Measurements from ENCODE around the gene LRRC37A3.
"Not testable (repeated sequence)": the region's sequence is repeated elsewhere in the genome, so short reads cannot be mapped to it uniquely, and the experiment has no call there.

LRRC37A3 gene

DNA sequence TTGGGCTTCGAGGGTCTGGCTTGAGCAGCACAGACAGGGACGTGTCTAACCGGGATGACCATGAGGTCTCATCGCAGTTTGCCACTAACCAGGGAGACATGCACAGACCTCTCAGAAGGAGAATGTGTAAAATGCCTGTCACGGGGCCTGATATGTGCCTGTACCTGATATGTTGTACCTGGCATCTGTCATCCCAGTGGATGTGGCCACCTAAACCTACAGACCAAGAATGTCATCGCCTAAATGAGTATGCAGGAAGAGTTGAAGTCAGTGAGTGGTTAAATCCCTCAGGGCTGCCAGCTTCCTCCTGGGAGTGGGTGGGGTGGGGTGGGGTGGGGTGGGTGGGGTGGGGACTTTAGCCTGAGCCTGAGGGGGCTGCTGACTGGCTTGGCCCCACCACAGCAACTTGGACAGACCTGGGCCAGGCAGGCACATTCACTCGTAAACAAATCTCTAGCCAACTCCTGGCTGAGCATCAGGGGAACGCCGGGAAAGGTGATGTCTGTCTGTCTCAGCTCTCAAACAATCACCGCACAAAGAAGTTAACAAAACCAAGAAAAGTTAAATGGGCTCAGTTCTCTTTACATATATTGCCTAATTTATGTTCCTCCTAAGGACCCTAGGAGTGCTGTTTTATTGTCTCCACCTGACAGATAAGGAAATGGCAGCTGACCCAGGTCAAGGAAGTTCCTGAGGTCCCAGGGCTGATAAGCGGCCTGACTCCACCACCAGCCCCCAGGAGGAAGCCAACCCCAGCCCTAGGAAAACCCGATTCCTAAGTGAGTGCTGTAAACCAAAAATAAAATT is 89.3 kb downstream of the LRRC37A3 start:
- DNase-seq, result not testable (repeated sequence)

- DNase-seq, result not testable (repeated sequence)
These were observed 90.2 kb downstream of the LRRC37A3 start for GRCh38 chr17:64829068-64829467.

- DNase-seq, result not testable (repeated sequence)
These were observed 100.4 kb downstream of the LRRC37A3 start for GRCh38 chr17:64818904-64819303.

- DNase-seq, result not testable (repeated sequence)
These were observed 103.5 kb downstream of the LRRC37A3 start for GRCh38 chr17:64815833-64816198.

DNA sequence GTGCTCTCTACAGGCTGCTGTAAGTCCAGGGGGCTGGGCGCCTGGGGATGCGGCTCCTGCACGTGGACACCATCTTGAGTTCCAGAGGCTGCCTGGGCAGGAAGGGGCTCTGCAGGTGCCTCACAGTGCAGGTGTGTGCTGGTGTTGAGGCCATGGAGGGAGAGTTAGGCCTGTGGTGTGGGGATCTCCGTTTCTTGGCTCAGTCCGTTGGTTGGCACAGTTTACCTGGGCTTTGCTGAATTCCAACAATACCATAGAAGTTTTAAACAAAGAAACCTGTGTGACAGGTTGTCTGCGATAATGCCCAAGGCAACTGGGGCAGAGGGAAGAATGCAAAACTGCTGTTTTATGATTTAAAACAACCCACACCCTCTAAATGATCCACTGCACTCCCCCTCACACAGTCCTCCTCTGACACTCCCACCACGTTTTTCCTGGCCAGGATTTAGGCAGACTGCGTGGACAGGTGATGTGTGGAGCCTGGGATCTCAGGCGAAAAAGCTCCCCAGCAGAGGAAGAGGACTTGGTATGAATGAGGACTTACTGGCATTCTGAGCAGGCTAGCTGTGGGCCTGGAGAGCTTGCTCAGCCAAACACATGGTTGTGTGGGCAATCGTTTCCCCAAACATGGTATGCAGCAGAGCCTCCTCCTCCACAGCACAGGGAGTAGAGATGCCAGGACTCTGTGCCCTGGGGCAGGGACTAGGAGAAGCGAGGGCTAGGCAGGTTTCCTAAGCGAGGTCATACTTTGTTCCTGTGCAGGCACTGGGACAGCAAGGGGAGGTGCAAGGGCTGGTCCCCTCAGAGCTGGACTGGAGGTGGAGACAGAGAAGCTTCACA is 104.1 kb downstream of the LRRC37A3 start:
- DNase-seq, result not testable (repeated sequence)

- DNase-seq, result peak; percentile 65
These were observed 110.9 kb downstream of the LRRC37A3 start for GRCh38 chr17:64808178-64808977.

Data from CD4-positive, alpha-beta T cell treated with Interferon gamma for 1 hour (primary cell).